NB4 (cell line): ENCODE data around the gene TAGLN3.

Source experiments
- POLR2A ChIP-seq: IDR thresholded peaks from 2 replicates; pipeline ENCODE4 v1.6.1; 2011; ENCODE audit warnings: mild to moderate bottlenecking; ENCODE audit not compliant: insufficient read length; ENCODE audit errors: extremely low read depth
- TF ChIP-seq, protein P1 (sequence below): IDR thresholded peaks from one replicate; pipeline ENCODE4 v1.5.1; 2012; ENCODE audit warnings: low read depth, low read length
- TF ChIP-seq, protein P2 (sequence below): IDR thresholded peaks from 2 replicates; pipeline ENCODE4 v1.6.1; 2011; ENCODE audit warnings: low read depth, low read length

GRCh38 chr3:111986800-111987199, 11.9 kb upstream of the TAGLN3 start:
- TF ChIP-seq, protein P1, sequence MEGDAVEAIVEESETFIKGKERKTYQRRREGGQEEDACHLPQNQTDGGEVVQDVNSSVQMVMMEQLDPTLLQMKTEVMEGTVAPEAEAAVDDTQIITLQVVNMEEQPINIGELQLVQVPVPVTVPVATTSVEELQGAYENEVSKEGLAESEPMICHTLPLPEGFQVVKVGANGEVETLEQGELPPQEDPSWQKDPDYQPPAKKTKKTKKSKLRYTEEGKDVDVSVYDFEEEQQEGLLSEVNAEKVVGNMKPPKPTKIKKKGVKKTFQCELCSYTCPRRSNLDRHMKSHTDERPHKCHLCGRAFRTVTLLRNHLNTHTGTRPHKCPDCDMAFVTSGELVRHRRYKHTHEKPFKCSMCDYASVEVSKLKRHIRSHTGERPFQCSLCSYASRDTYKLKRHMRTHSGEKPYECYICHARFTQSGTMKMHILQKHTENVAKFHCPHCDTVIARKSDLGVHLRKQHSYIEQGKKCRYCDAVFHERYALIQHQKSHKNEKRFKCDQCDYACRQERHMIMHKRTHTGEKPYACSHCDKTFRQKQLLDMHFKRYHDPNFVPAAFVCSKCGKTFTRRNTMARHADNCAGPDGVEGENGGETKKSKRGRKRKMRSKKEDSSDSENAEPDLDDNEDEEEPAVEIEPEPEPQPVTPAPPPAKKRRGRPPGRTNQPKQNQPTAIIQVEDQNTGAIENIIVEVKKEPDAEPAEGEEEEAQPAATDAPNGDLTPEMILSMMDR = no peak
- no peak for TF ChIP-seq POLR2A
- TF ChIP-seq, protein P2, sequence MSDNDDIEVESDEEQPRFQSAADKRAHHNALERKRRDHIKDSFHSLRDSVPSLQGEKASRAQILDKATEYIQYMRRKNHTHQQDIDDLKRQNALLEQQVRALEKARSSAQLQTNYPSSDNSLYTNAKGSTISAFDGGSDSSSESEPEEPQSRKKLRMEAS = no peak
